Esophagus squamous epithelium (tissue), 5 donors: Measurements from ENCODE around the gene CDH6. TPM values are rescaled to one million over a fixed set of nuclear protein-coding genes. Genes with fewer than 3 reads are reported as not detected.

Source experiments
- DNase-seq: peaks from one replicate; lab custom pipeline; 2025; lab: John Stamatoyannopoulos, UW
- H3K27ac ChIP-seq, 4 donors: fragments of 200-600 bp; sonication (generic); one replicate each; pipeline ENCODE4 v1.5.1; 2016 to 2019; ENCODE audit warnings: mild to moderate bottlenecking in 1 of 4
- H3K27me3 ChIP-seq, 4 donors: fragments of 200-600 bp; sonication (generic); 1 replicate in 3 of 4; 2 replicates in 1 of 4; pipeline versions ENCODE4 v1.5.1 to v1.6.0; 2017 to 2021; ENCODE audit warnings: antibody characterized with exemption in 1 of 4
- H3K36me3 ChIP-seq, 3 donors: fragments of 200-600 bp; sonication (generic); one replicate each; pipeline ENCODE4 v1.5.1; 2016 to 2019
- H3K4me1 ChIP-seq, 3 donors: fragments of 200-600 bp; sonication (generic); one replicate each; pipeline ENCODE4 v1.5.1; 2017 to 2019
- H3K4me3 ChIP-seq, 4 donors: fragments of 200-600 bp; sonication (generic); 1 replicate in 3 of 4; 2 replicates in 1 of 4; pipeline ENCODE4 v1.5.1; 2016 to 2019; ENCODE audit warnings: mild to moderate bottlenecking in 2 of 4, moderate library complexity in 1 of 4
- H3K9me3 ChIP-seq, 3 donors: fragments of 200-600 bp; sonication (generic); one replicate each; pipeline ENCODE4 v1.5.1; 2016 to 2019
- POLR2A ChIP-seq, 4 donors: fragments of 450-650 bp; IDR thresholded peaks; one replicate each; pipeline ENCODE4 v1.6.1; 2017; ENCODE audit warnings: antibody characterized with exemption in 4 of 4, mild to moderate bottlenecking in 4 of 4, moderate library complexity in 3 of 4
- WGBS, 2 donors: methylation state at CpG; one replicate each; pipeline ENCODE4 v1.1.5; 2018; 5-methylcytosine and 5-hydroxymethylcytosine counted together
- intact Hi-C: fragments of 100-400 bp; cut with DNase I; formaldehyde crosslinking; loops from one replicate; pipeline ENCODE4 v1.15.0; 2022
- total RNA-seq, 4 donors: library from RNA; depleted of rRNA; stranded (reverse); fragments of >200 nt; gene quantifications; one replicate each; pipeline ENCODE4 v1.1.0, GENCODE V29; 2016
- TF ChIP-seq, protein P1 (sequence below), 6 experiments: fragments of 450-650 bp in 4 of 6; fragments of 200-600 bp in 2 of 6; sonication (generic) in 2 of 6; IDR thresholded peaks; one replicate each; pipeline ENCODE4 v1.5.1; 2016 to 2019; ENCODE audit warnings: antibody characterized with exemption in 6 of 6, mild to moderate bottlenecking in 4 of 6, moderate library complexity in 4 of 6
- donor health status: DM: yes; HTN: yes; CAD: no.

CDH6 gene
- total RNA-seq, 4 donors from 2014 or later = 1.5 to 5.0 (median 4.2) TPM

DNA sequence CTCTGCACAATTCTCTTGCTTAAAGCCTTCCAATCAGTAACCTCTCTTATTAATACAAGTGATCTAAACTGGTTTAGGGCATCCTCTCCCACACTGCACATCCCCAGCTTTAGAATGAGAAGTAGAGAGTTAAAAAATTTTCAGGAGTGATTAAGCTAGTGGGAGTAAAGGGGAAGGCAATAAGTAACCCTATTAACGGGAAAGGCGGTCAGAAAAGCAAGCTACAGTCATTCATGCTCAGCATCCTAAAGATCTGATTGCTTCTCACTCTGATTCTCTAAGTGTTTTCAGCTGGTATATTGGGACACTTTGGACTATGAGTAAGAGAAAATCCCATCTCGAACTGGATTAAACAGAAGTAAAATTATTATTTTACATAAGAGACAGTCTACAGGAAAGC lies 15.8 kb downstream of the CDH6 start:
- no peaks in the 10 kb centered on the region for H3K27me3 ChIP-seq
- WGBS, 2 donors = 56 to 68% methylated on average over 3 of the region's 3 CpGs
- no peaks in the 10 kb centered on the region for H3K9me3 ChIP-seq
- TF ChIP-seq, protein P1, sequence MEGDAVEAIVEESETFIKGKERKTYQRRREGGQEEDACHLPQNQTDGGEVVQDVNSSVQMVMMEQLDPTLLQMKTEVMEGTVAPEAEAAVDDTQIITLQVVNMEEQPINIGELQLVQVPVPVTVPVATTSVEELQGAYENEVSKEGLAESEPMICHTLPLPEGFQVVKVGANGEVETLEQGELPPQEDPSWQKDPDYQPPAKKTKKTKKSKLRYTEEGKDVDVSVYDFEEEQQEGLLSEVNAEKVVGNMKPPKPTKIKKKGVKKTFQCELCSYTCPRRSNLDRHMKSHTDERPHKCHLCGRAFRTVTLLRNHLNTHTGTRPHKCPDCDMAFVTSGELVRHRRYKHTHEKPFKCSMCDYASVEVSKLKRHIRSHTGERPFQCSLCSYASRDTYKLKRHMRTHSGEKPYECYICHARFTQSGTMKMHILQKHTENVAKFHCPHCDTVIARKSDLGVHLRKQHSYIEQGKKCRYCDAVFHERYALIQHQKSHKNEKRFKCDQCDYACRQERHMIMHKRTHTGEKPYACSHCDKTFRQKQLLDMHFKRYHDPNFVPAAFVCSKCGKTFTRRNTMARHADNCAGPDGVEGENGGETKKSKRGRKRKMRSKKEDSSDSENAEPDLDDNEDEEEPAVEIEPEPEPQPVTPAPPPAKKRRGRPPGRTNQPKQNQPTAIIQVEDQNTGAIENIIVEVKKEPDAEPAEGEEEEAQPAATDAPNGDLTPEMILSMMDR (IDR thresholded peaks at IDR 0.05) = no peak
- TF ChIP-seq POLR2A (IDR thresholded peaks at IDR 0.05) = no peak
- intact Hi-C loops = no loop called here
- H3K4me1 ChIP-seq = no peaks in the 10 kb centered on the region
- H3K4me3 ChIP-seq = no peak overlapping the region
- no peak overlapping the region for H3K27ac ChIP-seq
- DNase-seq = no peak
- no peaks in the 10 kb centered on the region for H3K36me3 ChIP-seq

DNA sequence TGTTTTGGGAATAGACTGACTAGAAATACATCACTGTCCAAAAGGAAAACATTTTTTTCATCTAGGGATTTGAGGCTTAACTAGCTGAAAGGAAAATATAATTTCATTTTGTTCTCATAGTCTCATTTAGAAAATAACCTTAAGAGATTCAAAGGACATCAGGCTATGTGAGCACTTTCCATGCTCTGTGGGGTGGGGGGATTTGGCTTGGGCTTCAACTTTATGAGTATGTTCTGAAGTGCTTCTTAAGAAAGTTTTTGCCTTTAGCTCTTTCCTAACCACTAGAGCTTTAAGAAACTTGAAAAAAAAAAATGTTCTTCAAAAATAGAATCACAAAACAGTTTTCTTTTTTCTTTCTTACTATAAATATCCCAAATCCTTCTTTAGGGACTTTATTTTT lies 17.6 kb downstream of the CDH6 start:
- Histone ChIP-seq H3K9me3 (no peaks in the 10 kb centered on the region), H3K27me3 (no peaks in the 10 kb centered on the region), H3K4me1 (no peaks in the 10 kb centered on the region), H3K27ac (no peak overlapping the region), H3K4me3 (no peak overlapping the region), H3K36me3 (no peaks in the 10 kb centered on the region)
- TF ChIP-seq, protein P1 (IDR thresholded peaks at IDR 0.05) = no peak
- no peak for TF ChIP-seq POLR2A (IDR thresholded peaks at IDR 0.05)
- intact Hi-C loops = no loop called here
- no peak for DNase-seq

DNA sequence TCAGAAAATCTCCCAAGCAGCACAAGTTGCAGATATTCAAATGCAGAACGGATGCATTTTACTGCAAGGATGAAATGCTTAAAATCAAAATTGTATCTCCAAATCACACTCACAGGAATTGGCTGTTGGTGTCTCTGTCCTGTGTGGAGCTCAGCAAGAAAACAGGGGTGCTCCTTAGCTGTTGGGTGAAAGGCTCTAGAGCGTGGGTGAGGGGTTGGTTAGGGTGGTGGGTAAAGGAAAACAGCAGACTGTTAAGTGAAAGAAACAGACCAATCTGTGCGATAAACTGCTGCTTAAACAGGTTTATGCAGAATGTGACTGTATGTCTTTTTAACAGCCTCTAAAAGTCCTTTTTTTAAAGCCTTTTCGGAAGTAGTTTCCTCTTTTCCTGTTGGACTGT lies 19.8 kb downstream of the CDH6 start:
- Histone ChIP-seq H3K4me1 (no peaks in the 10 kb centered on the region), H3K27ac (peak overlapping the region in 1 of 4 donors; percentile 14), H3K36me3 (no peaks in the 10 kb centered on the region), H3K27me3 (no peaks in the 10 kb centered on the region), H3K4me3 (no peak overlapping the region), H3K9me3 (no peaks in the 10 kb centered on the region)
- DNase-seq = no peak
- intact Hi-C loops = no loop called here
- no peak for TF ChIP-seq POLR2A (IDR thresholded peaks at IDR 0.05)
- TF ChIP-seq, protein P1 (IDR thresholded peaks at IDR 0.05) = no peak
- 47 to 53% methylated on average over 4 of the region's 4 CpGs for WGBS, 2 donors

DNA sequence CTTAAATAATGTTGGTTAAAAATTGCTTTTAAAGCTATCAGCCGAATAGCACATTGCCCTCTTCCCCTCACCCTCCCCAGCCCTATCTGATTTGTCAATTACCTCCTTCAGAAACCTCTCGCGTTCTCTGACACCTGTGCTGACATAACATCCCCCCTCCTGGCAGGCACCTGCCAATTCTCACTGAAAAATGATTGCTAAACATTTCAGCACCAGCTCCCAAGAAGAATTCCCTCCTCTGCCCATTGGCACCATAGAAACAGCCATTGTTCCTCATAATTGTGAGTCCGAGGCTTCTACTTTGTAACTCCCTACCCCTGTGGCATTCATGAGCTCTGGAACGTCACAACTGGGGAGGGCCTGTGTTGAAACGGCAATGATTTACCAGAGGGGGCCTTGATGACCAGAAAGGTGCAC lies 20.2 kb downstream of the CDH6 start:
- no peaks in the 10 kb centered on the region for H3K27me3 ChIP-seq
- H3K27ac ChIP-seq = peak overlapping the region in 1 of 4 donors; percentile 14
- intact Hi-C loops = no loop called here
- WGBS, 2 donors = 19 to 33% methylated on average over 6 of the region's 6 CpGs
- no peaks in the 10 kb centered on the region for H3K4me1 ChIP-seq
- no peaks in the 10 kb centered on the region for H3K9me3 ChIP-seq
- no peaks in the 10 kb centered on the region for H3K36me3 ChIP-seq
- no peak for TF ChIP-seq POLR2A (IDR thresholded peaks at IDR 0.05)
- TF ChIP-seq, protein P1 (IDR thresholded peaks at IDR 0.05) = no peak
- DNase-seq = no peak
- H3K4me3 ChIP-seq = no peak overlapping the region

DNA sequence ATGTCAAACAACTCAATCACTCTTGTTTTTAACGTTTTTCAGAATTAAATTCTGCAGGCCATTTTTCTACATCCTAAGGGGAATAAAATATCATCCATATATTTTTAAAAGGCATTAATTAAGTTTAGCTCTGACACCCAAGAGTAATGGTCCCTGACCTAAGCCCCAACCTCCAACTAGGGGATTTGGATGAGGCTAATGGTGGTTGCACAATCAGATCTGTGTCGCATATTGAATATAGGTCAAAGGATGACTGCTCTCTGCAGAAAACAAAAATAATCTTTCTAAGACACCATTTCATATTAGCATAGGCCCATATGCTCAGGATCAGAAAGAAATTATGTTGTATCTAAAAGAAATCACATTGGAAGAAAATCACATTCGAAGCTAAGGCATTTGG lies 20.7 kb downstream of the CDH6 start:
- Histone ChIP-seq H3K4me3 (no peak overlapping the region), H3K27me3 (no peaks in the 10 kb centered on the region), H3K9me3 (no peaks in the 10 kb centered on the region), H3K4me1 (no peaks in the 10 kb centered on the region), H3K36me3 (no peaks in the 10 kb centered on the region), H3K27ac (no peak overlapping the region)
- WGBS, 2 donors = 42 to 50% methylated on average over 3 of the region's 3 CpGs
- TF ChIP-seq, protein P1 (IDR thresholded peaks at IDR 0.05) = no peak
- DNase-seq = no peak
- intact Hi-C loops = no loop called here
